Measurements from ENCODE around the gene GLIPR1L2.

DNA sequence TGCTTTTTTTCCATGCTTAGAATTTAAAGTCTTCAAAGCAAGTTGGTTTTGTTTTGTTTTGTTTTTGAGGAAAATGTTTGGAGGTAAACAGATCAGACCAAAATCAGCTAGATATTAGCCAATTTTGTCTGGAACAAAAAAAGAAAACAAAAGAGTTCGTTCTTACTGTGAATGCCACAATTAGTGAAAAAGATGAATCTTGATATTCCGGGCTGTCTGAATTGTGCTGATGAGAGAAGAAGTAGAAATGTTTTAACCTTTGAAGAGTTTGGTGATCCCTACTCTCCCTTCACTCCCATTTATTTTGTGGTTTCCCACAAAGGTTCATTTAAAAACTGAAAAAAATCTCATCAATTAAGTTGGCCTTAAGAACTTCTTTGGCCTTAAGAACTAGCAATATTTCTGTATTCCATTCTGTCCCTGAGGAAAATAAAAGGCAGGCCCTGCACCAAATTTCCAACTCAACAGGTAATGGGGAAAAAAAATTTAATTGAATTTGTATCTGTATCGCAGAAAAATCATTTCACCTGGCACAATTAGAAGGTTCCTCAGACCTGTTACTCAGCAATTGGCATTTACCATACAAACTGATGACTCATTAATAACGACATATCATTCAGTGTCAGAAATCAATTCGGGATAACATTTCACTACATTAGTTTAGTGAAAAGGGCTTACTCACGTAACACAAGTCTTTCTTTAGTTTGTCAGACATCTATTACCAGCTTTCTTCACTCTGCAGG is 562 bp upstream of the GLIPR1L2 start:
- TF ChIP-seq, protein P1, sequence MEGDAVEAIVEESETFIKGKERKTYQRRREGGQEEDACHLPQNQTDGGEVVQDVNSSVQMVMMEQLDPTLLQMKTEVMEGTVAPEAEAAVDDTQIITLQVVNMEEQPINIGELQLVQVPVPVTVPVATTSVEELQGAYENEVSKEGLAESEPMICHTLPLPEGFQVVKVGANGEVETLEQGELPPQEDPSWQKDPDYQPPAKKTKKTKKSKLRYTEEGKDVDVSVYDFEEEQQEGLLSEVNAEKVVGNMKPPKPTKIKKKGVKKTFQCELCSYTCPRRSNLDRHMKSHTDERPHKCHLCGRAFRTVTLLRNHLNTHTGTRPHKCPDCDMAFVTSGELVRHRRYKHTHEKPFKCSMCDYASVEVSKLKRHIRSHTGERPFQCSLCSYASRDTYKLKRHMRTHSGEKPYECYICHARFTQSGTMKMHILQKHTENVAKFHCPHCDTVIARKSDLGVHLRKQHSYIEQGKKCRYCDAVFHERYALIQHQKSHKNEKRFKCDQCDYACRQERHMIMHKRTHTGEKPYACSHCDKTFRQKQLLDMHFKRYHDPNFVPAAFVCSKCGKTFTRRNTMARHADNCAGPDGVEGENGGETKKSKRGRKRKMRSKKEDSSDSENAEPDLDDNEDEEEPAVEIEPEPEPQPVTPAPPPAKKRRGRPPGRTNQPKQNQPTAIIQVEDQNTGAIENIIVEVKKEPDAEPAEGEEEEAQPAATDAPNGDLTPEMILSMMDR (IDR thresholded peaks at IDR 0.05), result no peak
- no peak for TF ChIP-seq ZFX (IDR thresholded peaks at IDR 0.05; ENCODE audit: borderline replicate concordance)
